GM23338 (cell line): ENCODE measurements around the gene RELN. TPM values are rescaled to one million over a fixed set of nuclear protein-coding genes. Genes with fewer than 3 reads are reported as not detected.

ENCODE experiments used
- ATAC-seq: fragments of 200-7000 bp; cut with Tn5 transposase; 3 replicates; pipeline ENCODE4 v1.9.1; 2020
- DNase-seq: peaks from one replicate; pipeline ENCODE4 v3.0.0-alpha.2; 2015; ENCODE audit warnings: low spot score
- H2AFZ ChIP-seq: fragments of 200-600 bp; sonication (generic); 2 replicates; pipeline ENCODE4 v1.8.0; 2016; ENCODE audit warnings: antibody characterized with exemption, mild to moderate bottlenecking, moderate library complexity
- H3F3A ChIP-seq: fragments of 200-600 bp; sonication (generic); replicated peaks from 2 replicates; pipeline ENCODE4 v1.8.0; 2017; ENCODE audit warnings: antibody characterized with exemption, mixed run types, low read depth
- H3K27ac ChIP-seq: fragments of 200-600 bp; sonication (generic); 2 replicates; pipeline ENCODE4 v1.6.1; 2016; ENCODE audit warnings: low read depth
- H3K27me3 ChIP-seq: fragments of 200-600 bp; sonication (generic); 2 replicates; pipeline ENCODE4 v1.8.0; 2016; ENCODE audit warnings: mild to moderate bottlenecking, mixed run types, moderate library complexity; ENCODE audit not compliant: insufficient read depth
- H3K36me3 ChIP-seq: fragments of 200-600 bp; sonication (generic); 2 replicates; pipeline ENCODE4 v1.8.0; 2016; ENCODE audit warnings: mild to moderate bottlenecking; ENCODE audit not compliant: insufficient read depth
- H3K4me1 ChIP-seq: fragments of 200-600 bp; sonication (generic); 2 replicates; pipeline ENCODE4 v1.8.0; 2016; ENCODE audit warnings: mild to moderate bottlenecking, moderate library complexity; ENCODE audit not compliant: insufficient read depth
- H3K4me2 ChIP-seq: fragments of 200-600 bp; sonication (generic); 2 replicates; pipeline ENCODE4 v1.7.1; 2017; ENCODE audit warnings: mixed run types
- H3K4me3 ChIP-seq: fragments of 200-600 bp; sonication (generic); 2 replicates; pipeline ENCODE4 v1.6.1; 2016; ENCODE audit warnings: mixed run types
- H3K79me2 ChIP-seq: fragments of 200-600 bp; sonication (generic); replicated peaks from 2 replicates; pipeline ENCODE4 v1.8.0; 2017; ENCODE audit warnings: mild to moderate bottlenecking; ENCODE audit not compliant: insufficient read depth
- H3K9me2 ChIP-seq: fragments of 200-600 bp; sonication (generic); 2 replicates; pipeline ENCODE4 v1.8.0; 2017; ENCODE audit not compliant: insufficient read depth
- H4K20me1 ChIP-seq: fragments of 200-600 bp; sonication (generic); replicated peaks from 2 replicates; pipeline ENCODE4 v1.8.0; 2017; ENCODE audit warnings: mild to moderate bottlenecking; ENCODE audit not compliant: insufficient read depth
- H3K27ac Mint-ChIP-seq: 2 replicates; pipeline ENCODE4 v1.8.0; 2020; ENCODE audit warnings: inconsistent platforms, mild to moderate bottlenecking, moderate library complexity, mixed read lengths
- H3K27me3 Mint-ChIP-seq: 3 replicates; pipeline ENCODE4 v1.8.0; 2022; ENCODE audit warnings: low read depth, mild to moderate bottlenecking, moderate library complexity, mixed read lengths, inconsistent platforms; ENCODE audit not compliant: insufficient read depth, poor library complexity
- H3K36me3 Mint-ChIP-seq: 3 replicates; pipeline ENCODE4 v1.8.0; 2021; ENCODE audit warnings: low read depth, mild to moderate bottlenecking, inconsistent platforms, moderate library complexity, mixed read lengths
- H3K4me1 Mint-ChIP-seq: 3 replicates; pipeline ENCODE4 v1.8.0; 2020; ENCODE audit warnings: mild to moderate bottlenecking, inconsistent platforms, mixed read lengths
- H3K4me3 Mint-ChIP-seq: 3 replicates; pipeline ENCODE4 v1.8.0; 2021; ENCODE audit warnings: moderate library complexity, mild to moderate bottlenecking, inconsistent platforms, mixed read lengths
- H3K9me3 Mint-ChIP-seq: 3 replicates; pipeline ENCODE4 v1.8.0; 2020; ENCODE audit warnings: moderate library complexity, mild to moderate bottlenecking, inconsistent platforms, mixed read lengths
- CREB1 ChIP-seq: fragments of 250-450 bp; sonication (Bioruptor Pico); IDR thresholded peaks from 2 replicates; pipeline ENCODE4 v1.5.0; 2020; ENCODE audit warnings: low read depth, mild to moderate bottlenecking, moderate library complexity
- EZH2 ChIP-seq: fragments of 200-600 bp; sonication (generic); IDR thresholded peaks from one replicate; pipeline ENCODE4 v1.8.0; 2017; ENCODE audit warnings: antibody characterized with exemption, mild to moderate bottlenecking, low read depth; ENCODE audit not compliant: unreplicated experiment
- EZH2phosphoT487 ChIP-seq: fragments of 200-600 bp; sonication (generic); IDR thresholded peaks from one replicate; pipeline ENCODE4 v1.8.1; 2018; ENCODE audit warnings: antibody characterized with exemption; ENCODE audit not compliant: unreplicated experiment
- NANOG ChIP-seq: IDR thresholded peaks from 2 replicates; pipeline ENCODE4 v1.6.1; 2016; ENCODE audit warnings: antibody characterized with exemption, borderline replicate concordance
- POLR2AphosphoS5 ChIP-seq: IDR thresholded peaks from 2 replicates; pipeline ENCODE4 v1.6.1; 2016; ENCODE audit warnings: antibody characterized with exemption, low read depth
- STAT1 ChIP-seq: IDR thresholded peaks from one replicate; pipeline ENCODE4 v1.6.1; 2016; ENCODE audit warnings: antibody characterized with exemption; ENCODE audit not compliant: unreplicated experiment
- ZNF114 ChIP-seq: fragments of 250-450 bp; sonication (Bioruptor Pico); IDR thresholded peaks from 2 replicates; pipeline ENCODE4 v1.5.0; 2020; ENCODE audit warnings: mild to moderate bottlenecking, moderate library complexity
- polyA plus RNA-seq: library from polyadenylated mRNA; unstranded; fragments of >200 nt; fragmentation: Nextera tagmentation; extraction: Ambion mirVana; gene quantifications from 2 replicates; pipeline ENCODE4 v1.2.1, GENCODE V29; 2016
- total RNA-seq: library from RNA; depleted of rRNA; stranded (reverse); fragments of >200 nt; shearing (Covaris generic); gene quantifications from 2 replicates; pipeline ENCODE4 v1.2.3, GENCODE V29; 2014
- TF ChIP-seq, protein P1 (sequence below): IDR thresholded peaks from 2 replicates; pipeline ENCODE4 v1.6.1; 2016; ENCODE audit warnings: antibody characterized with exemption
- TF ChIP-seq, protein P2 (sequence below): IDR thresholded peaks from one replicate; pipeline ENCODE4 v1.6.1; 2018; ENCODE audit warnings: antibody characterized with exemption; ENCODE audit not compliant: unreplicated experiment
- TF ChIP-seq, protein P3 (sequence below), 2 experiments: fragments of 200-600 bp in 1 of 2; sonication (generic) in 1 of 2; conservative IDR thresholded peaks; 2 replicates each; pipeline versions ENCODE4 v1.5.1 to v1.6.1; 2016 to 2017; ENCODE audit warnings: antibody characterized with exemption in 2 of 2, low read depth in 2 of 2, mild to moderate bottlenecking in 2 of 2, moderate library complexity in 1 of 2
- TF ChIP-seq, protein P4 (sequence below): fragments of 250-450 bp; sonication (Bioruptor Pico); IDR thresholded peaks from 2 replicates; pipeline ENCODE4 v1.5.0; 2020; ENCODE audit warnings: mild to moderate bottlenecking, moderate library complexity

The RELN gene
- total and polyA plus RNA-seq, 2 experiments from 2014 or later: 0.10 to 0.76 TPM

DNA sequence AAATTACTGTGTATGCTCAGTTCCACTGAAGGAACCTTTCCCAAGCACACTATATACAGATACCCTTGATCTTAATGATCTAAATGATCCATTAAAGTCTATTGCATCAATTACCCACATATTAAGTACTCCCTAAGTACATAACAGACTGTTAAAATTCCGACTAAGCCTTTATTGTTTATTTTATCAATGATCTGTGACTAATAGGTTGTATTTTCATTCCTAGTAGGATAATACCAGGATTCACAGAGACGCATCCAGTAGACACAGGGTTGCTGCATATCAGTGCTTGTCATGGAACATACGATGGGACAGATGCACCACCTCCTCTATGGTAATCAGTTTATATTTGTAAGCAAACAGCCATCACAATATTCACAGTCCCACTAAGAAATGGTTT, 383.8 kb downstream of the RELN start:
- TF ChIP-seq, protein P1, sequence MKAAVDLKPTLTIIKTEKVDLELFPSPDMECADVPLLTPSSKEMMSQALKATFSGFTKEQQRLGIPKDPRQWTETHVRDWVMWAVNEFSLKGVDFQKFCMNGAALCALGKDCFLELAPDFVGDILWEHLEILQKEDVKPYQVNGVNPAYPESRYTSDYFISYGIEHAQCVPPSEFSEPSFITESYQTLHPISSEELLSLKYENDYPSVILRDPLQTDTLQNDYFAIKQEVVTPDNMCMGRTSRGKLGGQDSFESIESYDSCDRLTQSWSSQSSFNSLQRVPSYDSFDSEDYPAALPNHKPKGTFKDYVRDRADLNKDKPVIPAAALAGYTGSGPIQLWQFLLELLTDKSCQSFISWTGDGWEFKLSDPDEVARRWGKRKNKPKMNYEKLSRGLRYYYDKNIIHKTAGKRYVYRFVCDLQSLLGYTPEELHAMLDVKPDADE: no peak
- TF ChIP-seq NANOG (no peak), CREB1 (no peak), STAT1 (no peak), EZH2phosphoT487 (no peak), POLR2AphosphoS5 (no peak), EZH2 (no peak), ZNF114 (CRISPR knock-in tag) (no peak)
- TF ChIP-seq, protein P2, sequence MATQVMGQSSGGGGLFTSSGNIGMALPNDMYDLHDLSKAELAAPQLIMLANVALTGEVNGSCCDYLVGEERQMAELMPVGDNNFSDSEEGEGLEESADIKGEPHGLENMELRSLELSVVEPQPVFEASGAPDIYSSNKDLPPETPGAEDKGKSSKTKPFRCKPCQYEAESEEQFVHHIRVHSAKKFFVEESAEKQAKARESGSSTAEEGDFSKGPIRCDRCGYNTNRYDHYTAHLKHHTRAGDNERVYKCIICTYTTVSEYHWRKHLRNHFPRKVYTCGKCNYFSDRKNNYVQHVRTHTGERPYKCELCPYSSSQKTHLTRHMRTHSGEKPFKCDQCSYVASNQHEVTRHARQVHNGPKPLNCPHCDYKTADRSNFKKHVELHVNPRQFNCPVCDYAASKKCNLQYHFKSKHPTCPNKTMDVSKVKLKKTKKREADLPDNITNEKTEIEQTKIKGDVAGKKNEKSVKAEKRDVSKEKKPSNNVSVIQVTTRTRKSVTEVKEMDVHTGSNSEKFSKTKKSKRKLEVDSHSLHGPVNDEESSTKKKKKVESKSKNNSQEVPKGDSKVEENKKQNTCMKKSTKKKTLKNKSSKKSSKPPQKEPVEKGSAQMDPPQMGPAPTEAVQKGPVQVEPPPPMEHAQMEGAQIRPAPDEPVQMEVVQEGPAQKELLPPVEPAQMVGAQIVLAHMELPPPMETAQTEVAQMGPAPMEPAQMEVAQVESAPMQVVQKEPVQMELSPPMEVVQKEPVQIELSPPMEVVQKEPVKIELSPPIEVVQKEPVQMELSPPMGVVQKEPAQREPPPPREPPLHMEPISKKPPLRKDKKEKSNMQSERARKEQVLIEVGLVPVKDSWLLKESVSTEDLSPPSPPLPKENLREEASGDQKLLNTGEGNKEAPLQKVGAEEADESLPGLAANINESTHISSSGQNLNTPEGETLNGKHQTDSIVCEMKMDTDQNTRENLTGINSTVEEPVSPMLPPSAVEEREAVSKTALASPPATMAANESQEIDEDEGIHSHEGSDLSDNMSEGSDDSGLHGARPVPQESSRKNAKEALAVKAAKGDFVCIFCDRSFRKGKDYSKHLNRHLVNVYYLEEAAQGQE: no peak
- TF ChIP-seq, protein P3, sequence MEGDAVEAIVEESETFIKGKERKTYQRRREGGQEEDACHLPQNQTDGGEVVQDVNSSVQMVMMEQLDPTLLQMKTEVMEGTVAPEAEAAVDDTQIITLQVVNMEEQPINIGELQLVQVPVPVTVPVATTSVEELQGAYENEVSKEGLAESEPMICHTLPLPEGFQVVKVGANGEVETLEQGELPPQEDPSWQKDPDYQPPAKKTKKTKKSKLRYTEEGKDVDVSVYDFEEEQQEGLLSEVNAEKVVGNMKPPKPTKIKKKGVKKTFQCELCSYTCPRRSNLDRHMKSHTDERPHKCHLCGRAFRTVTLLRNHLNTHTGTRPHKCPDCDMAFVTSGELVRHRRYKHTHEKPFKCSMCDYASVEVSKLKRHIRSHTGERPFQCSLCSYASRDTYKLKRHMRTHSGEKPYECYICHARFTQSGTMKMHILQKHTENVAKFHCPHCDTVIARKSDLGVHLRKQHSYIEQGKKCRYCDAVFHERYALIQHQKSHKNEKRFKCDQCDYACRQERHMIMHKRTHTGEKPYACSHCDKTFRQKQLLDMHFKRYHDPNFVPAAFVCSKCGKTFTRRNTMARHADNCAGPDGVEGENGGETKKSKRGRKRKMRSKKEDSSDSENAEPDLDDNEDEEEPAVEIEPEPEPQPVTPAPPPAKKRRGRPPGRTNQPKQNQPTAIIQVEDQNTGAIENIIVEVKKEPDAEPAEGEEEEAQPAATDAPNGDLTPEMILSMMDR (conservative IDR thresholded peaks at IDR 0.05; ENCODE audit: low read depth in 2 of 2): no peak
- TF ChIP-seq, protein P4, sequence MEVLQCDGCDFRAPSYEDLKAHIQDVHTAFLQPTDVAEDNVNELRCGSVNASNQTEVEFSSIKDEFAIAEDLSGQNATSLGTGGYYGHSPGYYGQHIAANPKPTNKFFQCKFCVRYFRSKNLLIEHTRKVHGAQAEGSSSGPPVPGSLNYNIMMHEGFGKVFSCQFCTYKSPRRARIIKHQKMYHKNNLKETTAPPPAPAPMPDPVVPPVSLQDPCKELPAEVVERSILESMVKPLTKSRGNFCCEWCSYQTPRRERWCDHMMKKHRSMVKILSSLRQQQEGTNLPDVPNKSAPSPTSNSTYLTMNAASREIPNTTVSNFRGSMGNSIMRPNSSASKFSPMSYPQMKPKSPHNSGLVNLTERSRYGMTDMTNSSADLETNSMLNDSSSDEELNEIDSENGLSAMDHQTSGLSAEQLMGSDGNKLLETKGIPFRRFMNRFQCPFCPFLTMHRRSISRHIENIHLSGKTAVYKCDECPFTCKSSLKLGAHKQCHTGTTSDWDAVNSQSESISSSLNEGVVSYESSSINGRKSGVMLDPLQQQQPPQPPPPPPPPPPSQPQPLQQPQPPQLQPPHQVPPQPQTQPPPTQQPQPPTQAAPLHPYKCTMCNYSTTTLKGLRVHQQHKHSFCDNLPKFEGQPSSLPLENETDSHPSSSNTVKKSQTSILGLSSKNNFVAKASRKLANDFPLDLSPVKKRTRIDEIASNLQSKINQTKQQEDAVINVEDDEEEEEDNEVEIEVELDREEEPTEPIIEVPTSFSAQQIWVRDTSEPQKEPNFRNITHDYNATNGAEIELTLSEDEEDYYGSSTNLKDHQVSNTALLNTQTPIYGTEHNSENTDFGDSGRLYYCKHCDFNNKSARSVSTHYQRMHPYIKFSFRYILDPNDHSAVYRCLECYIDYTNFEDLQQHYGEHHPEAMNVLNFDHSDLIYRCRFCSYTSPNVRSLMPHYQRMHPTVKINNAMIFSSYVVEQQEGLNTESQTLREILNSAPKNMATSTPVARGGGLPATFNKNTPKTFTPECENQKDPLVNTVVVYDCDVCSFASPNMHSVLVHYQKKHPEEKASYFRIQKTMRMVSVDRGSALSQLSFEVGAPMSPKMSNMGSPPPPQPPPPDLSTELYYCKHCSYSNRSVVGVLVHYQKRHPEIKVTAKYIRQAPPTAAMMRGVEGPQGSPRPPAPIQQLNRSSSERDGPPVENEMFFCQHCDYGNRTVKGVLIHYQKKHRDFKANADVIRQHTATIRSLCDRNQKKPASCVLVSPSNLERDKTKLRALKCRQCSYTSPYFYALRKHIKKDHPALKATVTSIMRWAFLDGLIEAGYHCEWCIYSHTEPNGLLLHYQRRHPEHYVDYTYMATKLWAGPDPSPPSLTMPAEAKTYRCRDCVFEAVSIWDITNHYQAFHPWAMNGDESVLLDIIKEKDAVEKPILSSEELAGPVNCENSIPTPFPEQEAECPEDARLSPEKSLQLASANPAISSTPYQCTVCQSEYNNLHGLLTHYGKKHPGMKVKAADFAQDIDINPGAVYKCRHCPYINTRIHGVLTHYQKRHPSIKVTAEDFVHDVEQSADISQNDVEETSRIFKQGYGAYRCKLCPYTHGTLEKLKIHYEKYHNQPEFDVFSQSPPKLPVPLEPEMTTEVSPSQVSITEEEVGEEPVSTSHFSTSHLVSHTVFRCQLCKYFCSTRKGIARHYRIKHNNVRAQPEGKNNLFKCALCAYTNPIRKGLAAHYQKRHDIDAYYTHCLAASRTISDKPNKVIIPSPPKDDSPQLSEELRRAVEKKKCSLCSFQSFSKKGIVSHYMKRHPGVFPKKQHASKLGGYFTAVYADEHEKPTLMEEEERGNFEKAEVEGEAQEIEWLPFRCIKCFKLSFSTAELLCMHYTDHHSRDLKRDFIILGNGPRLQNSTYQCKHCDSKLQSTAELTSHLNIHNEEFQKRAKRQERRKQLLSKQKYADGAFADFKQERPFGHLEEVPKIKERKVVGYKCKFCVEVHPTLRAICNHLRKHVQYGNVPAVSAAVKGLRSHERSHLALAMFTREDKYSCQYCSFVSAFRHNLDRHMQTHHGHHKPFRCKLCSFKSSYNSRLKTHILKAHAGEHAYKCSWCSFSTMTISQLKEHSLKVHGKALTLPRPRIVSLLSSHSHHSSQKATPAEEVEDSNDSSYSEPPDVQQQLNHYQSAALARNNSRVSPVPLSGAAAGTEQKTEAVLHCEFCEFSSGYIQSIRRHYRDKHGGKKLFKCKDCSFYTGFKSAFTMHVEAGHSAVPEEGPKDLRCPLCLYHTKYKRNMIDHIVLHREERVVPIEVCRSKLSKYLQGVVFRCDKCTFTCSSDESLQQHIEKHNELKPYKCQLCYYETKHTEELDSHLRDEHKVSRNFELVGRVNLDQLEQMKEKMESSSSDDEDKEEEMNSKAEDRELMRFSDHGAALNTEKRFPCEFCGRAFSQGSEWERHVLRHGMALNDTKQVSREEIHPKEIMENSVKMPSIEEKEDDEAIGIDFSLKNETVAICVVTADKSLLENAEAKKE (CRISPR knock-in tag): no peak
- Histone ChIP-seq H3K4me3 (no peak overlapping the region), H3K36me3 (no peaks in the 10 kb centered on the region), H3K79me2 (no peaks in the 10 kb centered on the region), H3K4me2 (no peak overlapping the region), H2AFZ (no peak overlapping the region), H3K9me2 (no peaks in the 10 kb centered on the region), H4K20me1 (no peaks in the 10 kb centered on the region), H3K27ac (no peak overlapping the region), H3F3A (no peaks in the 10 kb centered on the region), H3K27me3 (no peaks in the 10 kb centered on the region), H3K4me1 (no peaks in the 10 kb centered on the region)
- ATAC-seq (no peak), DNase-seq (no peak)
- Mint-ChIP-seq H3K27ac (no peak overlapping the region), H3K27me3 (no peaks in the 10 kb centered on the region), H3K4me1 (no peaks in the 10 kb centered on the region), H3K4me3 (no peak overlapping the region), H3K36me3 (no peaks in the 10 kb centered on the region), H3K9me3 (no peaks in the 10 kb centered on the region)
